Epidermal melanocyte (primary cell): ENCODE measurements around the gene IRF5.
"Not testable (repeated sequence)": the region's sequence is repeated elsewhere in the genome, so short reads cannot be mapped to it uniquely, and the experiment has no call there.

ENCODE experiments used
- DNase-seq: peaks from one replicate; pipeline ENCODE4 v3.0.0; 2011; ENCODE audit warnings: low spot score; ENCODE audit not compliant: insufficient read length

Gene IRF5

DNA sequence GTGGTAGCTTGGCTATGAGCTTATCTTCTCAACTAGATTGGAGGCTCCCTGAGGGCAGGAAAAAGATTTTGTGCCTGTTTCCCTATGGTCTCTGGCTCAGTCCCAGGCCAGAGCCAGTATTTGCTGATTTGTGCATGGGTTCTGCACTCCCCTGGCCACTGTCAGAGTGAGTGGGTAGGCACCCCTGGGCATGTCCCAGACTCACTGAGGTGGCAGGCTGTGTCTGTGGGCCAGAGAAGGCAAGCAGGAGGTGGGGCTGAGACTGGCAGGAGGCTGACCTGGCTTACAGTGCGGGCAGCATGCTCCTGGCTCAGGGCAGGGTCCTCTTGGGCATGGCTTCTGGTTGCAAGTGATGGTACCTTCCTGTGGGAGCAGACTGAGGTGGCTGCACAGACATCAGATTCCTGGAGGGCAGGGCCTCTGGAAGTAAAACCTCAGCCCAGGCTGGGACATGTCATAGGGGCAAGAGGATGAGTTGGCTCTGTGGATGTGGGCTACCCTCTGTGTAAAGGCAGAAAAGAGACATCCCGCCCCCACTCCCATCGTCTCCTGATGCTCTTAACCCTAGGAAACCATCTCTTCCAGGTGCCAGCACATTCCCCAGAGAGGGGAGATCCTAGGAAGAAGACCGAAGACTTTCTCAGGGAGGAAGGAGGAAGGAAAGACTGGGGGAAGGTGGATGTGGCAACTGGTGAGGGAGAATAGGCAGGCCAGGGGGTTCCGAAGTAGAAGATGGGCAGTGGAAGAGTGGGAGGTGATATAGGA lies 31.5 kb upstream of the IRF5 start:
- no peak for DNase-seq

DNA sequence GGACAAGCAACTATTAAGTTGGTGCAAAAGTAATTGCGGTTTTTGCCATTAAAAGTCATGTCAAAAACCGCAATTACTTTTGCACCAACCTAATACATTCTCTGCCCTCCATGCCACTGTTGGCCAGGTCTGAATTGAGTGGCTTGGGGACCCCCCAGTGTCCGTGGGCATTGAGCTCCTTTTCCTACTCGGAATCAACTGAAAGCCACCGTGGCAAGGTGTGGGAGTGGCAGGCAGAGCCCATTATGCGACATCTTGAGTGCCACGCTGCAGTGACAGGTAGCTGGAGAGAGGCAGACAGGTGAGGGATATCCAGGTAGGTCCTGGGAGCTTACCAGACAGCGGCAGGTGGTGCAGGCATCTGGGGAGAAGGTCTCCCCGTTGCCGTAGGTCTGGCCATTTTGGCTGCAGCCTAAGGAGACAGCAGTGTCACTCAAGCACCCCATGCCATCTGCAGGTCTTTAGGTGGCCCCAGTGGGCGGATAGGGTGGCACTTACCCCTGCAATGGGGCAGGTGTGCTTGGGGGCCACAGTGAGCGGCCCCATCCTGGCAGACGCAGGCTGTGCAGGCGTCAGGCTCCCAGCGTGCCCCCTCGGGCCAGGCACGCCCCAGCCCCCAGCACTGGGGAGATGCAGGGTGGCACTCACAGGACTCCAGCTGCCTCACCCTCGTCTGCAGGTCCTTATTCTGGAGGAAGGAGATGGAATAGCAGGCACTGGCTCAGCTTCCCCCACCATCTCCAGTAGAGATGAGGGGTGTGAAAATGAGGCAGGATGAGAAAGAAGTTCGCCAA lies 30.8 kb upstream of the IRF5 start:
- DNase-seq = no peak

DNA sequence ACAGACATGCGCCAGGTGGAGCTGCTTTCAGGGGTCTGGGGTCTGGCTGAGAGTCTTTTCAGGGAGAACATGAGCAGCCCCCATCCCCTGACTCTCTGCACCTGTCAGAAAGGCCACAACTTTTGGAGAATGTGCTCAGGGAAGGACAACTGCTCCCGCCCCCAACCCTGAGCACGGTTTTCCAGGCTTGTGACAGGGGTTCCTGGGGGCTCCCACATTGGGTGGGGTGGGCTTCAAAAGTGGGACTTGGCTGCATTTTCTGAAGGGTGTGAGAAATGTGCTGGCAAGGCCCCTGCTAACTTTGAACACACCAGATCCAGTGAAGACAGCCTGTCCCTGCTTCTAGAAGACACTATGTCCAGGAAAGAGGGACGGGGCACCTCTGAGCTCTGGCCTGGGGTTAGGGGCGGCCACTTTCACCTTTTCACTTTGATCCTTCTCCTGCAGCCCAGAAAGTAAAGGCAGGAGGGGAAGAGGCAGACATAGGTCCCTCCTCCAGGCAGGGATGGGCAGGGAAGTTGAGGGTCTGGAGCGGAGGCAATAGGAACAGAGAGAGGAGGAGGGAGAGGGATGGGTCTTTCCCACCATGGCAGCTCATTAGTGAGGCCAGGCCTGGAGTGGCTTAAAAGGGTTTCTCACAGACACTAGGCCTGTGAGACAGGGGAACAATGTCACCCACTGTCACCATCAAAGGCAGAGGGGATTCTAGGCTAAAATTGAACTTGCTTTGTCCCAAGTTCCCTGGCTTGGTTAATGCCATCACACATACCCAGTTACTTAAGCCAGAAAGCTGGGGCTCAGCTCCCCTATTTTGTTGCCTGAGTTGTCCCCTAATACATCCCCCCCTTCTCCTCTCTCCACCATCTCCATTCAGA lies 28.7 kb upstream of the IRF5 start:
- DNase-seq = no peak

DNA sequence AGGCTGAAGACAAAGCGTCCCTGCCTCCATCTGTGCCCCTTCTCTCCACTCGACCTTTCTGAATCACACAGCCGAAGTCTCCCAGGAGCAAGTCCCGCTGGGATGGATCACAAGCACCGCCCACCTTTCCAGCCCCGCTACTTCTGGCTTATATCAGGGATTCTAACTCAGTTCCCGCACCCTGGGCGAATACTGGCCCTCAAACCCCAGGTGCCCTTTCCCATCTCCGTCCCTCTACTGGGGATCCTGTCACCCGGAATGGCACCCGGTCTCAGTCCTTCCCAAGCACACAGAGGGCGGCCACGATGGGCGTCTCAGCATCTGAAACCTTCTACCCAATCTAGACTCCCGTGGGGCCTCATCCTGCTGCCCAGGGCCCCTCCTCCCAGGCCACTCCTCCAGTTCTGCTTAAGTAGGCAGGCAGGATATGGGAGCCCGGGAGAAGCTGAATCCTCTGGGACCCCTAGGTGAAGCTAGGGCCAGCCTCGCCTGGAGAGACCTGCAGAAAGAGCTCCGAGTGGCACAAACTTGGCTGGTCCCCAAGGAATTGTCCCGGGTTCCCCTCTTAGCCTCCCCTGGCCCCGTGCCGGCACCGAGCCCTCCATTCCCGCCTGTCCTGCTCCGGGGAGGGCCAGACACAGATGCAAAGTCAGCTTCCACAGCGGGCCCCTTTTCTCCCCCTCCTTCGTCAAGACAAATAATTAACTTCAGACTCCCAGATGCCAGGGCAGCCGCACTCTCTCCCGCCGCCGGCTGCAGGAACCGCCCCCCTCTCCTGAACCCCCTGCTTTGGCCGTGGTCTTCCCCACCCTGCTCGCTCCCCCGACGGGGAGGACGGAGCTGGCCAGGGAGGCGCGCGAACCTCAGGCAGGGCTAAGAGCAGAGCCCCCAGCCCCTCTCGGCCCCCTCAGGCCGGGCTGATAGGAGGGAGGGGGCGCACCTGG lies 27.8 kb upstream of the IRF5 start:
- DNase-seq = peak; percentile 71

DNA sequence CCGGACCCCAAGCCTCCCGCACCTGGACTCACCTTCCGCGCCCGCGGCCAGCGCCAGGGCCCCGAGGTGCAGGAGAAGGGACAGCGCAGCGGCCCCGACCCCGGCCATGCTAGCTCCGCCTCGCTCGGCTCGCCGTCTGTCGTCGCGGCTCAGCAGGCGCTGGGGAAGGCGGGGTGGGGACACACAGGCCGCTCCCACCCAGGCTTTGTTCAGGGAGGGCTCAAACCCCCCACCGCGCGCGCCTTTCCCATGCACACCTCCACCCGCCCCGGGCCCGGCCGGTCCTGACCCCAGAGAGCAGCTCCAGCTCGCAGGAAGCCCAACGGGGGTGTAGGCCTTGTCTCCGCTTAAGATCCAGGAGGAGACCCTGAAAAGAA lies 27.2 kb upstream of the IRF5 start, which contains the start of gene KCP:
TSS of gene KCP (minus strand) at position 141 of the 377 bp plus-strand sequence. CDS start at position 108, 33 bp downstream.
- no peak for DNase-seq

DNA sequence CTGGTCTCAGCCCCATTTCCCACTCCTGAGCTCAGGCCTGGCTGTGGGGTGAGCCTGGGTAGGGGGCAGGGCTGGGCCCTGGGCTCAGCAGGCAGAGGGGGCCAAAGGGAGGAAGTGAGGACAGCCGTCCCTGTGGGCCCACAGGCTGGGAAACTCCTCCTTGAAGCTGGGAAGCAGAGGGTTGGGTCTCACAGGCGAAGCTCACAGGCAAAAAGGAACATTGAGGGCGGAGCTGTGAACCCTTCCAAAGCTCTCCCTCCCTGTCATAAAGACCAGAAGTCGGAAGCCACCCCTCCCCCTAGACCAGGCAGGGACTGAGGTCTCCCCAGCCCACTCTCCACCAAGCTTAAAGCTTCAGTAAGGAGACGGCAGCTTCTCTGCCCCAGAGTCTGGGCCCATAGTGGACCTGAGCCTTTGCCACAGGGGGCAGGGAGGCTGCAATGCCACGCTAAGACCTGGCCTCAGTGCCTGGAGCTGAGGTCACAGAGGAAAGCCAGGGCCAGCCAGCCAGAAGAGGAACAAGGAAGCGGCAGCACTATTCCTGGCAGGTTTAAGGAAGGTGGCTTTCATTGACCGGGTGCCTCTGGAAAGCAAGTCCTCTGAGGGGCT lies 26.2 kb upstream of the IRF5 start:
- no peak for DNase-seq

DNA sequence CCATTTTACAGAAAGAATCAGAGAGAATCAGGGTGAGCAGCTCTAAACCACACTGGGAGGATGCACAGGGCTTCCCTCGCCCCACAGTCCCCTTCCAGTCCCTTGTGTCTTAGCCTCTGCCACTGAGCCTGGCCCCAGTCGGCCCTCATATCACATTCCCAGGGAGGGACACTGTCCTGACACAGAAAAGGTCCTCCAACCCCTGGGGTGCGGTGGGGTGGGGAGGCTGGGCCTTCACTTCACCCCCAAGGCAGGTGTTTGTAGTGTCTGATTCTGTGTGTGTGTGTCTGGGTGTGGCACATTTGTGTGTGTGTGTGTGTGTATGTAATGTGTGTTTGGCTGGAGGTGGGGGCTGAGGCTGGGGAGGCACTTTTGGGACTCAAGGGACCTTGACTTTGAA lies 25.4 kb upstream of the IRF5 start:
- no peak for DNase-seq

DNA sequence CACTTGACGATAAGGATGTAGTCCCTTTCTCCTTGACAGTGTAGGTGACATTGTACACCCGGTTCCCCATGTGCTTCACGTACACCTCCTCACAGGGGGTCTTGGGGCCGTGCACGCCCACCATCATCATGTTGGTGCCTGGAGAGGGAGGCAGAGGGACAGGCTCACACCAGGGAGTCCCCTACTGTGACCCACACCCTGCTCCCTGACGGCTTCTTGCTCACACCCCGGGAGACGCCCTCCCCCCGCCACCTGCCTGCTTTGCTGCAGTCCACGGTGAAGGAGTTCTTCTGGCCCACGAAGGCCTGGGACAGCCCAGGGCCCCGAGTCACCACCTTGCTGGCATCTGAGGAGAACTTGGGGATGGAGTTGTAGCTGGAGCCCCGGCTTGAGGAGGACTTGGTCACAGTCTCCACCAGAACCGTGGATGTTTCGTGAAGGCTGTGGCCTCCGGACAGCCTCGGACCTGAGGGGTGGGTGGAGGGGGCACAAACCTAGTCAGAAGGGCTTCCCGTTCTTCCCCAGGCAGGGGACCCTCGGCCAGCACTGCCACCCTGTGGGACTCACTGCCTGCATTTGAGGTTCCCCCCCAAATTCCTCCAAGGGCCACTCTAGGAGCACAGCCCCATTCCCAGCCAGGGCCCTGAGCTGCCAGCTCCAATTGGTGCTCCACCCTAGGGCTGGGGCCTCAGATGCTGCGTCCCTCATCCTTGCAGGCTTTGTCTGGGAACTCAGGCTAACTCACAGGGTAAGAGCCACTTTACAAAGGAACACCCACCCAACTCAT lies 24.8 kb upstream of the IRF5 start:
- DNase-seq = not testable (repeated sequence)

DNA sequence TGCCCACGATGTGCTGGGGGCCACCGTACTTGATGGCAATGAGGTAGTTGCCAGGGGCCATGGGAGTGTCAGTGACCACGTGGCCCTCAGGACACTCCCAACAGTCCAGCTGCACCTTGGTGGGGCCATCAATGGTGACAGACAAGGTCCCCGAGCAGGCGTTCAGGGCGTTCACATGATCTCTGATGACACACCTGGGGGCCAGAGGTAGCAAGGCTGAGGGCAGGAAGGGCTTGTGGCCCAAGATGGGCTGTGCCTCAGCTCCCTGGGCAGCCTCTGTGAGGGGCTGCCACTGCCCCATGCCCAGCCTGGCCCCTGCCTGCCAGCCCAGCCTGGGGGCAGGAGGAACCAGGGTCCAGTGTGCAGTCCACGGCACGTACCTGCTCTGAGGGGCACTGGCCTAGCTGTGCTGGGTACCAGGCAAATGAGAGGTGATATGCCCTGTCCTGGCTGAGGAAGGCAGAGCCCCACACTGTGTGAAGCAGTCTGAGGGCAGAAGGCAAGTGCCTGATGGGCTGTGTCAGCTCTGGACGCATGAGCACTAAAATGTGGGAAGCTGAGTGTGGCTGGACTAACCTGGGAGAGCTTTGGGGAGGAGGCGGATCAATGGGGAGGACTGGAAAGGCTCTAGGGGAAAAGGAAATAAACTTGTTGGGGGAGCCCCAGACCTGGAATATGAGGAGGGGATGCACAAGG lies 23.7 kb upstream of the IRF5 start:
- DNase-seq = no peak

DNA sequence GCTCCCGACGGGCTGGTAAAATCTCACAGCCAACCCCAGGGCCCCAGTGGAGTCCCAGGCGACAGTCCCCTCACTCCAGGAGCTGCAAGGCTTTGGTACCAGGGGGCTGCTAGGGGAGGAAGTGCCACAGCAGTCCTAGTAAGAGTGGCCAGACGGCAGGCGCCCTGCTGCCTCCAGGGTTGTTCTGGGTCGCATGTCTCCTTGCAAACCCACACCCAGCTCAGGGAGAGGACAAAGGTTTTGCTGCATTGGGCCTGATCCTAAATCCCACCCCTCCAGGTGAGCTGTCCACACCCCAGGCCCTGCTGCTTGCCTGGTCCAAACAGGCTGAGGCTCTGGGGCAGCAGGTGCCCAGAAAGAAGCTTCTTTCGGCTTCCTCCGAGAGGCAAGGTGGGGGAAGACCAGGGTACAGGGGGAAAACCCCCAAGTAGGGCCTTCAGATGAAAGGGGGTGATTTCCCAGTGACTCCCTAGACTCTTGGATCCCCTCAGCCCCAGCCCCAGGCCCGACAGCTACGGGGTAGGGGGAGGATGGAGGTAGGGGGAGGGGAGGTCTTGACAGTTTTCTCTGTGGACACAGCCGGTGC lies 23.1 kb upstream of the IRF5 start:
- no peak for DNase-seq

DNA sequence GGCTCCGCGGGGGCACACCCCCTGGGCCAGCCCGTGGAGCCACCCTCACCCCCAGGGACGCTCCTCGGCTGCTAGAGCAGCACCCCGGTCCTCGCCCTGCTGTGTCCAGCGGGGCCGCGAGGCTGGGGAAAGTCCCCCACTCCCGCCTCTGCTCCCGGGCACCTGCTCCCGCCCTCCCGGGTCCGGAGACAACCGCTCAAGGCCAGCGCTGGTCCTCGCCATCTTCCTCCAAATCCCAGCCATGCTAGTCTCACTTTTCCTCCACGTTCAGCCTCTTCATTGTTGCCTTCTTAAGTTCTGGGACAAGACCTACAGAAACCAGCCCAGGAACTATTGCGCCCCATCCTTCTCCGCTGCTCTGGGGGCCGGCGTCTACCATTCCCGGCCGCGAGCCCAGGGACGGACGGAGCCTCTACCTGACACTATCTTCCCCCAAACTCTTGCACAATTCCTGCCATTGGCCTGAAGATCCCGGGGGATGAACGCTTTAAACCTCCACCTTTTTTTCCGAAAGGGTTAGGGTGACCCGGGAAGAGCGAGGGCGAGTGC lies 22.4 kb upstream of the IRF5 start:
- DNase-seq = no peak

DNA sequence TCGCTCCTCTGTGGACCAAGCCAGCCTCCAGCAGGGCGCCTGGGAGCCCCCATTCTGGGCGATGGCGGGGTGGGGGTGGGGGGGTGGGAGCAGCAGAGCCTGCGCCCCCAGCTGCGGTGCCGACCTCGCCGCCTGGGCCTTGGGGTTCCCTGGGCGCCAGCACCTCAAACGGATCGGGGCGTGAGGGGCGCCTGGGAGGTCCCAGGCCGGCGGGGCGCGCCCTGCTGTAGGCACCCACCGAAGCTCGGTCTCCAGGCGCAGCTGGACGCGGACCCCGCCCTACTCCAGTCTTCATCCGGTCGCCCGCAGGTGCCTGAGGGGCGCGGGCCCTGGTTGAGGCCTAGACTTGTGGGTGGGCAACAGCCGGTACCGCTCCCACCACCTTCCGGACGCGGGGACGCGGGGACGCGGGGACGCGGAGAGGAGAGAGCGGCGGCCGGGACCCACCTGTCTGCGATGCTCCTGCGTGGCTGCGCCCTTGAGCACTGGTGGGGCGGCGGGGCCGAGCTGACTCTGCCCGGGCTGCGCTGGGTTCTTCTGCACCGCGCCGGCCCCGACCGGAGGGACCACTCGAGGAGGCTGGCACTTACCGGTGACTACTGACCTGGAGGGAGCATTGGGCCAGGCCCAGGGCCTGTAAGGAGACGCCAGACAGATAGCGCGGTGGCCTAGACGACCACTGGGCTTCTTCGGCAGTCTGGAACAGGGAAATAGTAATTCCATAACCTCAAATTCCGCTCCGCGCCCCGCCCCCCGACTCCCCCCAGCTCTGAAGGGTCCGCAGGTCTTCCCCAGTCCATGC lies 21.7 kb upstream of the IRF5 start:
- no peak for DNase-seq

DNA sequence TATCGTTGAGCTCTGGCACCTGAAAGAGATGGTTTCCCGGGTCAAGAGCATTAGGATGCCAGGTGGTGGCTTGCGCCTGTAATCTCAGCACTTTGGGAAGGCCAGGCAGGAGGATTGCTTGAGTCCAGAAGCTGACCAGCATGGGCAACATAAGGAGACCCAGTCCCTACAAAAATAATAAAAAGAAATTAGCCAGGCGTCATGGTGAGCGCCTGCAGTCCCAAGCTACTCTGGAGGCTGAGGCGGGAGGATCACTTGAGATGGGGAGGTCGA lies 21.1 kb upstream of the IRF5 start:
- no peak for DNase-seq

DNA sequence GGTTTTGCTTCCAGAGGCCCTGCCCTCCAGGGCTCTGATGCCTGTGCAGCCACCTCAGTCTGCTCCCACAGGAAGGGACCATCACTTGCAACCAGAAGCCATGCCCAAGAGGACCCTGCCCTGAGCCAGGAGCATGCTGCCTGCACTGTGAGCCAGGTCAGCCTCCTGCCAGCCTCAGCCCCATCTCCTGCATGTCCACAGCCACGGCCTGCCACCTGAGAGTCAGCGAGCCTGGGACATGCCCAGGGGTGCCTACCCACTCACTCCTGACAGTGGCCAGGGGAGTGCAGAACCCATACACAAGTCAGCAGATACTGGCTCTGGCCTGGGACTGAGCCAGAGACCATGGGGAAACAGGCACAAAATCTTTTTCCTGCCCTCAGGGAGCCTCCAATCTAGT lies 20.6 kb upstream of the IRF5 start:
- no peak for DNase-seq

DNA sequence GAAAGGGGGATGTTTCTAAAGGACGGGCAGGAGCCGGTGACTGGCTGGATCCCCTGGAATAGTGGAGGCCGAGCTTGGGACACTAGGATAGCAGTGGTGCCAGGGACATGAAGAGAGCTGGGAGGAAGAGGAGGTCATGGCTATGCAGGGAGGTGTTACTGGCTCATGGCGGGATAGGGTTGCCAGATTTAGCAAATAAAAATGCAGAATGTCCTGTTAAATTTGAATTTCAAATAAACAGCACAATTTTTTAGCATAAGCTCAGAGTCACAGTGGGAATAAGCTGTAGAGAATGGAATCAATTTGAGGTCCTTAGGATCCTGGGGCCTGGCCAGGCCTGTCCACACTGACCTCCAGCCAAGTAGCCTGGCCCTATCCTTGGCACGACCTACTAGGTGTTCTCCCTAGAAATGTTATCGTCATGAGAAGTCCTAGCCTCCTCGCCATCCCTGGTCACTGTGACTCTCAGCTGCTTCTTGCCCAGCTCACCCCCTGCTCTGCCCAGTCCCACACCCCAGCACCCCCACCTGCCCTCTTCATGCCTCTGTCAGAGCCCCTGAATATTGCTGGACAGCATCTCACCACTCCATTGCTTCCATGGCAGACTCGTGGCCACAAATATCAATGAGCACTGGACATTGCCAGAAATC lies 19.6 kb upstream of the IRF5 start:
- DNase-seq = no peak

DNA sequence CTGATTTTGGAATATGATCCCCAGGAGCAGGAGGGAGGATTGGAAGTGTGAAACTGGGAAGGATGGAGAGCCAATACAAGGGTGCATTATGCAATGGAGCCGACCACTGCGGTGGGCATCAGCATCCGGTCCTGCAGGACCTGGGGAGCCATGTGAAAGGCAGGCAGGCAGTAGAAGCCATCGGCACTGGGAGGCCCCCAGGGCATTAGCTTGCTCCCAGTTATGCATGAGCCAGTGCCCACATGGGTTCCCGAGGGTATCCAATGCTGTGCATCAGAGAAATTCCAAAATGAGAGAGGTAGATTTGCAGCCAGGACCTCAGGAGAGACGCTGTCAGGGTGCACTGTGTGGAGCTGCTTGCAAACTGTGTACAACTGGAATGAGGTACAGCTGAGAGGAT lies 18.5 kb upstream of the IRF5 start:
- no peak for DNase-seq
